H9 (cell line): ENCODE data around the gene ATAD3C. TPM values are rescaled to one million over a fixed set of nuclear protein-coding genes. Genes with fewer than 3 reads are reported as not detected.

Experiments used
- DNase-seq: peaks from one replicate; pipeline ENCODE4 v3.0.0-alpha.2; 2017
- H2AFZ ChIP-seq: one replicate; pipeline ENCODE4 v1.6.1; 2013; ENCODE audit warnings: mild to moderate bottlenecking, low read length, control low read depth, moderate library complexity
- H2AK5ac ChIP-seq: 2 replicates; pipeline ENCODE4 v1.6.1; 2013; ENCODE audit warnings: low read length, control low read depth, mixed read lengths; ENCODE audit not compliant: insufficient read length
- H2BK120ac ChIP-seq: one replicate; pipeline ENCODE4 v1.6.1; 2013; ENCODE audit warnings: low read depth, mild to moderate bottlenecking, low read length, control low read depth, inconsistent platforms; ENCODE audit not compliant: poor library complexity, severe bottlenecking
- H2BK12ac ChIP-seq: 2 replicates; pipeline ENCODE4 v1.6.1; 2013; ENCODE audit warnings: low read length, control low read depth, mixed read lengths, low read depth; ENCODE audit not compliant: insufficient read length
- H2BK15ac ChIP-seq: 2 replicates; pipeline ENCODE4 v1.6.1; 2013; ENCODE audit warnings: low read depth, low read length, control low read depth
- H2BK20ac ChIP-seq: one replicate; pipeline ENCODE4 v1.6.1; 2013; ENCODE audit warnings: low read depth, mild to moderate bottlenecking, low read length, control low read depth, inconsistent platforms; ENCODE audit not compliant: poor library complexity, severe bottlenecking
- H2BK5ac ChIP-seq: 2 replicates; pipeline ENCODE4 v1.6.1; 2013; ENCODE audit warnings: low read length, control low read depth, mixed read lengths; ENCODE audit not compliant: insufficient read length
- H3K14ac ChIP-seq: 2 replicates; pipeline ENCODE4 v1.6.1; 2013; ENCODE audit warnings: low read length, control low read depth; ENCODE audit not compliant: insufficient read depth
- H3K18ac ChIP-seq: 2 replicates; pipeline ENCODE4 v1.6.1; 2013; ENCODE audit warnings: low read depth, mild to moderate bottlenecking, mixed read lengths, low read length, control low read depth; ENCODE audit not compliant: insufficient read length
- H3K23ac ChIP-seq: 2 replicates; pipeline ENCODE4 v1.6.1; 2013; ENCODE audit warnings: low read length, control low read depth, mixed read lengths, low read depth; ENCODE audit not compliant: insufficient read length
- H3K23me2 ChIP-seq: 2 replicates; pipeline ENCODE4 v1.6.1; 2013; ENCODE audit warnings: low read depth, mild to moderate bottlenecking, mixed read lengths, low read length, control low read depth; ENCODE audit not compliant: insufficient read length, poor library complexity, severe bottlenecking
- H3K27ac ChIP-seq: 2 replicates; pipeline ENCODE4 v1.5.1; 2013; ENCODE audit warnings: low read length, control low read depth, mixed read lengths, low read depth; ENCODE audit not compliant: insufficient read length
- H3K27me3 ChIP-seq: 2 replicates; pipeline ENCODE4 v1.6.1; 2013; ENCODE audit warnings: low read length, control low read depth, inconsistent platforms; ENCODE audit not compliant: insufficient read depth
- H3K4ac ChIP-seq: 2 replicates; pipeline ENCODE4 v1.6.1; 2013; ENCODE audit warnings: low read depth, mild to moderate bottlenecking, control low read depth, inconsistent platforms, low read length, moderate library complexity
- H3K4me1 ChIP-seq: 2 replicates; pipeline ENCODE4 v1.6.1; 2013; ENCODE audit warnings: low read length, control low read depth, inconsistent platforms; ENCODE audit not compliant: insufficient read depth
- H3K4me2 ChIP-seq: 2 replicates; pipeline ENCODE4 v1.6.1; 2013; ENCODE audit warnings: low read length, control low read depth, mixed read lengths; ENCODE audit not compliant: insufficient read length, insufficient read depth
- H3K56ac ChIP-seq: 2 replicates; pipeline ENCODE4 v1.6.1; 2013; ENCODE audit warnings: low read depth, mild to moderate bottlenecking, mixed read lengths, low read length, control low read depth; ENCODE audit not compliant: insufficient read length
- H3K79me1 ChIP-seq: 2 replicates; pipeline ENCODE4 v1.6.1; 2013; ENCODE audit warnings: low read depth, mild to moderate bottlenecking, moderate library complexity, low read length, control low read depth, inconsistent platforms; ENCODE audit not compliant: insufficient read depth, poor library complexity, severe bottlenecking
- H3K79me2 ChIP-seq: 2 replicates; pipeline ENCODE4 v1.6.1; 2013; ENCODE audit warnings: low read length, control low read depth, inconsistent platforms; ENCODE audit not compliant: insufficient read depth
- H3K9ac ChIP-seq: 2 replicates; pipeline ENCODE4 v1.6.1; 2013; ENCODE audit warnings: low read length, control low read depth, mixed read lengths; ENCODE audit not compliant: insufficient read length; ENCODE audit errors: extremely low read depth
- H3K9me3 ChIP-seq: one replicate; pipeline ENCODE4 v1.6.1; 2013; ENCODE audit warnings: low read depth, low read length, inconsistent platforms; ENCODE audit not compliant: control insufficient read depth
- H3T11ph ChIP-seq: one replicate; pipeline ENCODE4 v1.6.1; 2013; ENCODE audit warnings: mild to moderate bottlenecking, low read length, control low read depth, inconsistent platforms
- H4K20me1 ChIP-seq: one replicate; pipeline ENCODE4 v1.6.1; 2013; ENCODE audit not compliant: control insufficient read depth, insufficient read length, insufficient read depth
- H4K5ac ChIP-seq: 2 replicates; pipeline ENCODE4 v1.6.1; 2013; ENCODE audit warnings: low read depth, mild to moderate bottlenecking, mixed read lengths, low read length, control low read depth; ENCODE audit not compliant: insufficient read length
- H4K8ac ChIP-seq: replicated peaks from 2 replicates; pipeline ENCODE4 v1.6.1; 2013; ENCODE audit warnings: low read length, control low read depth, mixed read lengths, low read depth; ENCODE audit not compliant: insufficient read length
- H4K91ac ChIP-seq: 2 replicates; pipeline ENCODE4 v1.6.1; 2013; ENCODE audit warnings: low read depth, mild to moderate bottlenecking, moderate library complexity, mixed read lengths, low read length, control low read depth; ENCODE audit not compliant: insufficient read length
- H3K27ac Mint-ChIP-seq, 3 experiments: 2 replicates in 2 of 3; 3 replicates in 1 of 3; pipeline ENCODE4 v1.8.0; 2020 to 2021; ENCODE audit warnings: mixed read lengths in 3 of 3, mild to moderate bottlenecking in 1 of 3, moderate library complexity in 1 of 3
- H3K27me3 Mint-ChIP-seq: 2 replicates; pipeline ENCODE4 v1.8.0; 2021; ENCODE audit warnings: low read depth, mild to moderate bottlenecking, moderate library complexity, mixed read lengths
- H3K36me3 Mint-ChIP-seq, 3 experiments: 2 replicates in 2 of 3; 3 replicates in 1 of 3; pipeline ENCODE4 v1.8.0; 2020 to 2021; ENCODE audit warnings: low read depth in 3 of 3, mixed read lengths in 3 of 3; ENCODE audit not compliant: insufficient read depth in 1 of 3
- H3K4me1 Mint-ChIP-seq, 2 experiments: 2 replicates each; pipeline ENCODE4 v1.8.0; 2020; ENCODE audit warnings: mixed read lengths in 2 of 2
- H3K4me3 Mint-ChIP-seq, 2 experiments: 2 replicates in 1 of 2; 3 replicates in 1 of 2; pipeline ENCODE4 v1.8.0; 2020 to 2021; ENCODE audit warnings: mild to moderate bottlenecking in 2 of 2, mixed read lengths in 2 of 2, moderate library complexity in 1 of 2
- H3K9me3 Mint-ChIP-seq, 2 experiments: 2 replicates in 1 of 2; 3 replicates in 1 of 2; pipeline ENCODE4 v1.8.0; 2020; ENCODE audit warnings: mild to moderate bottlenecking in 2 of 2, mixed read lengths in 2 of 2, moderate library complexity in 1 of 2
- WGBS: extraction: QIAGEN DNeasy Blood & Tissue Kit; methylation state at CpG from one replicate; pipeline ENCODE4 v1.1.7; 2013; ENCODE audit warnings: missing lambda C conversion rate, low lambda C conversion rate, mixed read lengths; ENCODE audit not compliant: insufficient read length; ENCODE audit errors: extremely low coverage; 5-methylcytosine and 5-hydroxymethylcytosine counted together
- total RNA-seq: library from RNA; stranded (reverse); gene quantifications from 2 replicates; pipeline ENCODE4 v1.2.1, GENCODE V29; 2021
- TF ChIP-seq, protein P1 (sequence below): fragments of 200-600 bp; sonication (generic); conservative IDR thresholded peaks from 3 replicates; pipeline ENCODE4 v1.8.0; 2021; ENCODE audit warnings: antibody characterized with exemption, mild to moderate bottlenecking

Gene ATAD3C
- total RNA-seq, 1 experiment from 2014 or later, result 7.7 TPM

GRCh38 chr1:1433804-1434130, 15.7 kb upstream of the ATAD3C start:
- no peak overlapping the region for H2BK15ac ChIP-seq
- no peak overlapping the region for H3T11ph ChIP-seq
- no peak overlapping the region for H2AK5ac ChIP-seq
- peak overlapping the region; percentile 29 for H3K14ac ChIP-seq
- H3K23me2 ChIP-seq, result peaks cover 10% of the 10 kb centered on the region
- peak overlapping the region; percentile 64 to 68; a peak in 4 of 5 replicates for H3K4me3 Mint-ChIP-seq
- no peak overlapping the region for H3K4ac ChIP-seq
- H3K27ac ChIP-seq, result no peak overlapping the region
- no peak overlapping the region for H4K5ac ChIP-seq
- H3K4me1 Mint-ChIP-seq, result peaks cover 31 to 46% of the 10 kb centered on the region in 2 experiments
- no peaks in the 10 kb centered on the region for H3K9me3 Mint-ChIP-seq
- H2BK120ac ChIP-seq, result no peak overlapping the region
- H2BK20ac ChIP-seq, result no peak overlapping the region
- H4K20me1 ChIP-seq, result no peaks in the 10 kb centered on the region
- peaks cover 2% of the 10 kb centered on the region; the same call in 1 of the 2 replicates for H3K79me2 ChIP-seq
- no peak overlapping the region for H2BK12ac ChIP-seq
- H4K91ac ChIP-seq, result no peak overlapping the region
- WGBS, result no CpG with 5 or more reads among the region's 12 CpGs
- H3K79me1 ChIP-seq, result no peaks in the 10 kb centered on the region
- no peaks in the 10 kb centered on the region for H3K9me3 ChIP-seq
- no peak overlapping the region for H3K23ac ChIP-seq
- no peak overlapping the region for H2BK5ac ChIP-seq
- H2AFZ ChIP-seq, result no peak overlapping the region
- peak overlapping the region in 1 of 3 experiments; percentile 85; a peak in 2 of 7 replicates for H3K27ac Mint-ChIP-seq
- H3K4me2 ChIP-seq, result peak overlapping the region; percentile 28
- H3K27me3 Mint-ChIP-seq, result no peaks in the 10 kb centered on the region
- H3K27me3 ChIP-seq, result no peaks in the 10 kb centered on the region
- H3K36me3 Mint-ChIP-seq, result no peaks in the 10 kb centered on the region
- H3K4me1 ChIP-seq, result peaks cover 2% of the 10 kb centered on the region; the same call in 1 of the 2 replicates
- H4K8ac ChIP-seq, result no peak overlapping the region
- no peak overlapping the region for H3K9ac ChIP-seq
- no peak overlapping the region for H3K56ac ChIP-seq
- DNase-seq, result no peak
- TF ChIP-seq, protein P1, sequence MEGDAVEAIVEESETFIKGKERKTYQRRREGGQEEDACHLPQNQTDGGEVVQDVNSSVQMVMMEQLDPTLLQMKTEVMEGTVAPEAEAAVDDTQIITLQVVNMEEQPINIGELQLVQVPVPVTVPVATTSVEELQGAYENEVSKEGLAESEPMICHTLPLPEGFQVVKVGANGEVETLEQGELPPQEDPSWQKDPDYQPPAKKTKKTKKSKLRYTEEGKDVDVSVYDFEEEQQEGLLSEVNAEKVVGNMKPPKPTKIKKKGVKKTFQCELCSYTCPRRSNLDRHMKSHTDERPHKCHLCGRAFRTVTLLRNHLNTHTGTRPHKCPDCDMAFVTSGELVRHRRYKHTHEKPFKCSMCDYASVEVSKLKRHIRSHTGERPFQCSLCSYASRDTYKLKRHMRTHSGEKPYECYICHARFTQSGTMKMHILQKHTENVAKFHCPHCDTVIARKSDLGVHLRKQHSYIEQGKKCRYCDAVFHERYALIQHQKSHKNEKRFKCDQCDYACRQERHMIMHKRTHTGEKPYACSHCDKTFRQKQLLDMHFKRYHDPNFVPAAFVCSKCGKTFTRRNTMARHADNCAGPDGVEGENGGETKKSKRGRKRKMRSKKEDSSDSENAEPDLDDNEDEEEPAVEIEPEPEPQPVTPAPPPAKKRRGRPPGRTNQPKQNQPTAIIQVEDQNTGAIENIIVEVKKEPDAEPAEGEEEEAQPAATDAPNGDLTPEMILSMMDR, result no peak
- peak overlapping the region; percentile 22 for H3K18ac ChIP-seq
